IPS DF 6.9 (cell line): Measurements from ENCODE around the gene SRGAP2B.
"Not testable (repeated sequence)": the region's sequence is repeated elsewhere in the genome, so short reads cannot be mapped to it uniquely, and the experiment has no call there.

Experiments
- DNase-seq: peaks from one replicate; pipeline ENCODE4 v3.0.0-alpha.2; 2013; ENCODE audit warnings: low read depth, low spot score
- H3K27ac ChIP-seq: one replicate; pipeline ENCODE4 v1.5.1; 2013; ENCODE audit warnings: low read length, control low read depth
- H3K27me3 ChIP-seq: 2 replicates; pipeline ENCODE4 v1.6.1; 2013; ENCODE audit warnings: mild to moderate bottlenecking, low read length; ENCODE audit not compliant: control insufficient read depth, insufficient read depth
- H3K36me3 ChIP-seq: 2 replicates; pipeline ENCODE4 v1.6.1; 2013; ENCODE audit warnings: low read length; ENCODE audit not compliant: control insufficient read depth, insufficient read depth
- H3K4me1 ChIP-seq: 2 replicates; pipeline ENCODE4 v1.6.1; 2013; ENCODE audit warnings: low read length; ENCODE audit not compliant: control insufficient read depth, insufficient read depth
- H3K4me3 ChIP-seq: 2 replicates; pipeline ENCODE4 v1.5.1; 2013; ENCODE audit warnings: mild to moderate bottlenecking, low read length
- H3K9me3 ChIP-seq: 2 replicates; pipeline ENCODE4 v1.6.1; 2013; ENCODE audit warnings: low read length, inconsistent platforms; ENCODE audit not compliant: control insufficient read depth, insufficient read depth
- WGBS: extraction: QIAGEN DNeasy Blood & Tissue Kit; methylation state at CpG from one replicate; pipeline ENCODE4 v1.1.7; 2013; ENCODE audit warnings: mixed read lengths, missing lambda C conversion rate; ENCODE audit not compliant: insufficient read length, insufficient coverage; 5-methylcytosine and 5-hydroxymethylcytosine counted together

SRGAP2B gene

GRCh38 chr1:145010580-145010979 is 84.5 kb downstream of the SRGAP2B start:
- H3K27ac ChIP-seq, H3K4me1 ChIP-seq, H3K4me3 ChIP-seq, H3K36me3 ChIP-seq, H3K9me3 ChIP-seq, H3K27me3 ChIP-seq, DNase-seq: not testable (repeated sequence)
- WGBS = no CpG with 5 or more reads among the region's 3 CpGs

- not testable (repeated sequence) for H3K9me3 ChIP-seq, DNase-seq, H3K4me3 ChIP-seq, H3K27ac ChIP-seq, H3K36me3 ChIP-seq, H3K27me3 ChIP-seq, H3K4me1 ChIP-seq
- no CpG with 5 or more reads among the region's 3 CpGs for WGBS
These were observed 85.2 kb downstream of the SRGAP2B start for GRCh38 chr1:145009928-145010327.

GRCh38 chr1:145008388-145008787 is 86.7 kb downstream of the SRGAP2B start:
- not testable (repeated sequence) for H3K27ac ChIP-seq, H3K9me3 ChIP-seq, H3K4me1 ChIP-seq, DNase-seq, H3K4me3 ChIP-seq, H3K27me3 ChIP-seq, H3K36me3 ChIP-seq
- WGBS = no CpG with 5 or more reads among the region's 4 CpGs

DNA sequence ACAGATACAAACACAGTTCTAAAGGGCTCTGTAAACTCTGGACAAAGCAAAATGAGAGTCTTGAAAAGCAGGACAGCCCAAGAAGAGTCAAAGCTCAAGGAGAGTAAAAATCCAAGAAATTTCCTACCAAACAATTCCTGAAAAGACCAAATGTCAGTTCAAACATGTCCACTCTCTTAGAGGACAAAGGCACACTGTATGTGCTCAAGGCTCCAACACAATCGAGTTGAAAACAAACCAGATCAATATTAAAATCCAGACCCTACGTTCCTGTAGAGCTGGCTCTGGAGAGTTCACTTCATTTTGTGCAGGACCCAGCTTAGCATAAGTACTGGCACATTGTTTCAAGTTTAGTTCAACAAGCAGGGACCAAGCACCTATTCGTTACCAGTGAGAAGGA is 90.0 kb downstream of the SRGAP2B start:
- not testable (repeated sequence) for H3K4me3 ChIP-seq, DNase-seq, H3K27ac ChIP-seq, H3K9me3 ChIP-seq, H3K36me3 ChIP-seq, H3K4me1 ChIP-seq, H3K27me3 ChIP-seq
- no CpG with 5 or more reads among the region's 3 CpGs for WGBS

DNA sequence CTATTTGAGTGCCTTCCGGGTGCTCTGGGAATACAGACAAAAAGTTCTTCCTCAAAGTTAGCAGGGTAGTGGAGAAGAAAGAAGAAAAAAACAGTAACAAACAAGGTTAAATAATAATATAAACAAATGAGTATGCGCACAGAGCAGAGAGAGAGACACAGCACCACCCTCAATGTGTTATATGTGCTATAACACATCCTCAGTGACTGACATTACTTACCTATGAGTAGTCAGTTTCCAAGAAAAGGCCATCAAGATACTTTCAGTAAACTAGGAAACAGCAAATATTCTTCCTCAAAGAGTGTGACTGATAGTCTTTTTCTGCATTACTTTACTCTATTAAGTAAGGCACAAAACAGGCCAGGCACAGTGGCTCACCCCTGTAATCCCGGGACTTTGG is 93.7 kb downstream of the SRGAP2B start:
- not testable (repeated sequence) for H3K36me3 ChIP-seq, DNase-seq, H3K27ac ChIP-seq, H3K4me3 ChIP-seq, H3K9me3 ChIP-seq, H3K27me3 ChIP-seq, H3K4me1 ChIP-seq
- WGBS = no CpG with 5 or more reads among the region's 3 CpGs

DNA sequence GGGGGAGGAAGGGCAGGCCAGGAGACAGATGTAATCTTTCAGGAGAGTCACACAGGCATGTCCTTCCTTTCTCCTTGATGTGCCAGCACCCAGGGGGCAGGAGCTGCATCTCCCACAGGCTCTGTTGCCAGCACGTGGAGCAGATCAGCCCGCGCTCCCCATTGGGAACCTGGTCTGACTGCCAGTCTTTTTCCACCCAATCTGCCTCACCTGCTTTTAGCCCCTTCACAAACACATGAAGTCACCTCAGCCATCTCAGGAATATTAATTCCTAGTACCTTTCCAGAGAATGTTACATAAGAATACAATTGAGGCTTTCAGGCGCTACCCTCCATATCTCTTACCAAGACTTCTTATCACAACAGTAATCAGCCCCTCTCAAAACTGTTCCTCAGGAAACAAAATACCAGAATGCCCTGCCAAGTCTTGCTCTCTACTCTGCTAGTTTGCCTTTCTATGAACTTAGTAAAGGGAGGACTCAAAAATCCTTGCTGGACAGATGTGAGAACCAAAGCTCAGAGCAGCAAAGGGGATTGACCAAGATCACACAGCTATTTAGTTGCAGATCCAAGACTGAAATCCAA is 94.3 kb downstream of the SRGAP2B start:
- DNase-seq, H3K27ac ChIP-seq, H3K9me3 ChIP-seq, H3K4me1 ChIP-seq, H3K27me3 ChIP-seq, H3K4me3 ChIP-seq, H3K36me3 ChIP-seq: not testable (repeated sequence)
- no CpG with 5 or more reads among the region's 4 CpGs for WGBS

- H3K27me3 ChIP-seq, H3K4me1 ChIP-seq, H3K9me3 ChIP-seq, H3K4me3 ChIP-seq, H3K27ac ChIP-seq, DNase-seq, H3K36me3 ChIP-seq: not testable (repeated sequence)
- WGBS = no CpG with 5 or more reads among the region's 5 CpGs
These were observed 94.9 kb downstream of the SRGAP2B start for GRCh38 chr1:145000074-145000742.

DNA sequence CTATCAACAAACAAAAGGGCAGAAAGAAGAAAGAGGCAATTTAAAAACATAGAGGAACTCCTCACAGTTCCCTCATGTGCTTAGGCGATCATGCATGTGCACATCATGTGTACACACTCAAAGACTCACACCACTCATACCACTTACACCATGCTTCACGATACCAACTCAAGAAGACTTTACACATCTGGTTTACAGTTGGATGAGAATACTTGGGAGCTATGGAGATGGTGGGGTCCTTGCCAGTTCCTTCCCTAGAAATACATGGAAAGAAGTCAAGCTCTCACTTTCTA is 96.2 kb downstream of the SRGAP2B start:
- H3K27me3 ChIP-seq, H3K9me3 ChIP-seq, H3K4me3 ChIP-seq, H3K36me3 ChIP-seq, H3K4me1 ChIP-seq, DNase-seq, H3K27ac ChIP-seq: not testable (repeated sequence)
- WGBS = no CpG with 5 or more reads among the region's 2 CpGs

DNA sequence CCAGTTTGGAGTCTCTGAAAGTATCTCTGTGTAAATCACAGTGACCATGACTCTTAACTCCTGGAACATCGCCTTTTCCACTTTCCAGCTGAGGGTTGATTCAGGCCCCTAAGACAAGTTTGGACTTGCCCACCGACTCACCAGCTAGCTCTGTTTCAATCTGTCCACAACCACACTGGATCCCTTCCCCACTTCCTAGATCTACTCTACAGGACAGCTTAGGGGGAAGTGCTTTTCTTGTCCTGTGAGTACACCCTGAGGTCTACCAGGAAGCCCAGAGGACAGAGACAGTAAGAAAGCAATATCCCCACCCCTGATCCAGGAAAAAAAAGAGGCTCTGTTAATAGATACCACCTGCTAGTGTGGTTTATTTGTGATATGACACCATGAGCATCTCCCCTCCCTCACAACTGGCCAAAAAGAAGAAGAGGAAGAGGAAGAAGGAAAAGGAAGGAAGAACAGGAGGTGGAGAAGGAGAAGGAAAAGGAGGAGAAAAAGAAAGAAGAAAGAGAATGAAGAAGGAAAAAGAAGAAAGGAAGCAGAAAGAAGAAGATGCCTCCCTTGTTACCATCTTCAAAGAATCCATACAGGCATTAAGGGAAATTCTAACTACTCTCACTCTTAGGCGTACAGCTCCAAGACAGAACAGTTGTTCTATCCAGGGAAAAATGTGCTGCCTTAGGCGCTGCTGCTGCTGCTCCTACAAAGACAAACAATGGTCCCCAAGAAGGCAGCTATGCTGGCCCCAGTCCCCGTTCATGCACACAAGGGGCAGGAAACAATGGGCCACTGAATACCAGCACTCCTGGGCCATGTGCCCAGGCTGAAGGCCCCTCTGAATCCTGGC is 96.8 kb downstream of the SRGAP2B start:
- not testable (repeated sequence) for H3K36me3 ChIP-seq, H3K27ac ChIP-seq, DNase-seq, H3K4me1 ChIP-seq, H3K27me3 ChIP-seq, H3K9me3 ChIP-seq, H3K4me3 ChIP-seq
- WGBS = no CpG with 5 or more reads among the region's 5 CpGs

- DNase-seq, H3K36me3 ChIP-seq, H3K9me3 ChIP-seq, H3K4me3 ChIP-seq, H3K27me3 ChIP-seq, H3K27ac ChIP-seq, H3K4me1 ChIP-seq: not testable (repeated sequence)
These were observed 99.2 kb downstream of the SRGAP2B start for GRCh38 chr1:144995833-144996410.
